Breast epithelium (tissue), 4 donors: ENCODE measurements around the gene NPC2. TPM values are rescaled to one million over a fixed set of nuclear protein-coding genes. Genes with fewer than 3 reads are reported as not detected.

ENCODE experiments used
- DNase-seq, 2 donors: peaks; one replicate each; pipeline ENCODE4 v3.0.0-alpha.2; 2019; ENCODE audit warnings: low spot score in 2 of 2
- H3K27ac ChIP-seq, 2 donors: fragments of 200-600 bp; sonication (generic) in 1 of 2; one replicate each; pipeline ENCODE4 v1.5.1; 2016 to 2019; ENCODE audit warnings: mild to moderate bottlenecking in 1 of 2
- H3K27me3 ChIP-seq, 2 donors: fragments of 200-600 bp; sonication (generic) in 1 of 2; one replicate each; pipeline versions ENCODE4 v1.5.1 to v1.6.0; 2017 to 2019; ENCODE audit warnings: control low read depth in 1 of 2, mild to moderate bottlenecking in 1 of 2
- H3K36me3 ChIP-seq: fragments of 200-600 bp; one replicate; pipeline ENCODE4 v1.5.1; 2019
- H3K4me1 ChIP-seq, 2 donors: fragments of 200-600 bp; sonication (generic); one replicate each; pipeline ENCODE4 v1.5.1; 2016 to 2019; ENCODE audit warnings: control low read depth in 1 of 2
- H3K4me3 ChIP-seq, 3 donors: fragments of 200-600 bp; sonication (generic); 1 replicate in 2 of 3; 2 replicates in 1 of 3; pipeline ENCODE4 v1.5.1; 2016 to 2019; ENCODE audit warnings: mild to moderate bottlenecking in 3 of 3, moderate library complexity in 2 of 3
- H3K9me3 ChIP-seq, 2 donors: fragments of 200-600 bp; sonication (generic) in 1 of 2; one replicate each; pipeline ENCODE4 v1.5.1; 2016 to 2019; ENCODE audit warnings: control low read depth in 1 of 2
- CTCF ChIP-seq, 3 donors: fragments of 450-650 bp; IDR thresholded peaks; one replicate each; pipeline ENCODE4 v1.5.1; 2016 to 2017; ENCODE audit warnings: antibody characterized with exemption in 3 of 3, mild to moderate bottlenecking in 3 of 3, moderate library complexity in 3 of 3
- POLR2A ChIP-seq: fragments of 450-650 bp; IDR thresholded peaks from one replicate; pipeline ENCODE4 v1.6.1; 2016; ENCODE audit warnings: antibody characterized with exemption, mild to moderate bottlenecking, moderate library complexity
- POLR2AphosphoS5 ChIP-seq, 3 donors: sonication (generic); formaldehyde crosslinking; IDR thresholded peaks; one replicate each; pipeline ENCODE4 v1.6.1; 2017; ENCODE audit warnings: antibody characterized with exemption in 3 of 3
- intact Hi-C: fragments of 100-400 bp; cut with DNase I; formaldehyde crosslinking; loops from one replicate; pipeline ENCODE4 v1.15.1; 2023; ENCODE audit warnings: low total_unique reads
- total RNA-seq, 3 donors: library from RNA; depleted of rRNA; stranded (reverse); fragments of >200 nt; gene quantifications; one replicate each; pipeline ENCODE4 v1.1.0, GENCODE V29; 2016

Gene NPC2
- total RNA-seq, 3 donors from 2014 or later = 277 to 663 (median 594) TPM

- H3K4me1 ChIP-seq = no peaks in the 10 kb centered on the region
- no peak overlapping the region for H3K4me3 ChIP-seq
- DNase-seq = no peak
- intact Hi-C loops = no loop called here
- H3K36me3 ChIP-seq = no peaks in the 10 kb centered on the region
- H3K27ac ChIP-seq = no peak overlapping the region
- no peaks in the 10 kb centered on the region for H3K27me3 ChIP-seq
- no peaks in the 10 kb centered on the region for H3K9me3 ChIP-seq
- TF ChIP-seq CTCF (IDR thresholded peaks at IDR 0.05) (no peak), POLR2AphosphoS5 (IDR thresholded peaks at IDR 0.05) (no peak), POLR2A (no peak)
Measured at GRCh38 chr14:74465335-74465734, 27.8 kb downstream of the NPC2 start.

- intact Hi-C loops = no loop called here
- Histone ChIP-seq H3K36me3 (no peaks in the 10 kb centered on the region), H3K9me3 (no peaks in the 10 kb centered on the region), H3K27me3 (no peaks in the 10 kb centered on the region), H3K4me3 (no peak overlapping the region), H3K27ac (no peak overlapping the region), H3K4me1 (no peaks in the 10 kb centered on the region)
- DNase-seq = no peak
- TF ChIP-seq POLR2AphosphoS5 (IDR thresholded peaks at IDR 0.05) = no peak
- no peak for TF ChIP-seq POLR2A
- TF ChIP-seq CTCF (IDR thresholded peaks at IDR 0.05) = no peak
Measured at GRCh38 chr14:74464785-74465184, 28.3 kb downstream of the NPC2 start.

- Histone ChIP-seq H3K36me3 (no peaks in the 10 kb centered on the region), H3K4me1 (no peaks in the 10 kb centered on the region), H3K9me3 (no peaks in the 10 kb centered on the region), H3K27ac (no peak overlapping the region), H3K4me3 (no peak overlapping the region), H3K27me3 (no peaks in the 10 kb centered on the region)
- no peak for DNase-seq
- intact Hi-C loops = no loop called here
- TF ChIP-seq POLR2AphosphoS5 (IDR thresholded peaks at IDR 0.05) = no peak
- TF ChIP-seq CTCF (IDR thresholded peaks at IDR 0.05) = no peak
- no peak for TF ChIP-seq POLR2A
Measured at GRCh38 chr14:74463697-74464096, 29.4 kb downstream of the NPC2 start.

- intact Hi-C loops = no loop called here
- H3K27me3 ChIP-seq = no peaks in the 10 kb centered on the region
- DNase-seq = no peak
- H3K9me3 ChIP-seq = no peaks in the 10 kb centered on the region
- H3K27ac ChIP-seq = no peak overlapping the region
- H3K36me3 ChIP-seq = no peaks in the 10 kb centered on the region
- H3K4me1 ChIP-seq = no peaks in the 10 kb centered on the region
- no peak overlapping the region for H3K4me3 ChIP-seq
- TF ChIP-seq CTCF (IDR thresholded peaks at IDR 0.05) (no peak), POLR2AphosphoS5 (IDR thresholded peaks at IDR 0.05) (no peak), POLR2A (no peak)
Measured at GRCh38 chr14:74462993-74463392, 30.1 kb downstream of the NPC2 start.

GRCh38 chr14:74459976-74460375, 33.1 kb downstream of the NPC2 start:
- Histone ChIP-seq H3K9me3 (no peaks in the 10 kb centered on the region), H3K4me3 (no peak overlapping the region), H3K27ac (no peak overlapping the region), H3K27me3 (no peaks in the 10 kb centered on the region), H3K4me1 (no peaks in the 10 kb centered on the region), H3K36me3 (no peaks in the 10 kb centered on the region)
- no peak for TF ChIP-seq CTCF (IDR thresholded peaks at IDR 0.05)
- TF ChIP-seq POLR2AphosphoS5 (IDR thresholded peaks at IDR 0.05) = no peak
- TF ChIP-seq POLR2A = no peak
- DNase-seq = no peak
- intact Hi-C loops = no loop called here
